DND-41 (cell line): Measurements from ENCODE around the gene BTNL3.

Experiments
- EZH2 ChIP-seq: IDR thresholded peaks from 3 replicates; pipeline ENCODE4 v1.6.1; 2012; ENCODE audit warnings: borderline replicate concordance, low read depth, mild to moderate bottlenecking, moderate library complexity, low read length, inconsistent platforms; ENCODE audit not compliant: severe bottlenecking
- TF ChIP-seq, protein P1 (sequence below): IDR thresholded peaks from 2 replicates; pipeline ENCODE4 v1.5.1; 2012; ENCODE audit warnings: borderline replicate concordance, low read length, moderate library complexity, mild to moderate bottlenecking; ENCODE audit not compliant: poor library complexity, severe bottlenecking; ENCODE audit errors: extremely low read depth

DNA sequence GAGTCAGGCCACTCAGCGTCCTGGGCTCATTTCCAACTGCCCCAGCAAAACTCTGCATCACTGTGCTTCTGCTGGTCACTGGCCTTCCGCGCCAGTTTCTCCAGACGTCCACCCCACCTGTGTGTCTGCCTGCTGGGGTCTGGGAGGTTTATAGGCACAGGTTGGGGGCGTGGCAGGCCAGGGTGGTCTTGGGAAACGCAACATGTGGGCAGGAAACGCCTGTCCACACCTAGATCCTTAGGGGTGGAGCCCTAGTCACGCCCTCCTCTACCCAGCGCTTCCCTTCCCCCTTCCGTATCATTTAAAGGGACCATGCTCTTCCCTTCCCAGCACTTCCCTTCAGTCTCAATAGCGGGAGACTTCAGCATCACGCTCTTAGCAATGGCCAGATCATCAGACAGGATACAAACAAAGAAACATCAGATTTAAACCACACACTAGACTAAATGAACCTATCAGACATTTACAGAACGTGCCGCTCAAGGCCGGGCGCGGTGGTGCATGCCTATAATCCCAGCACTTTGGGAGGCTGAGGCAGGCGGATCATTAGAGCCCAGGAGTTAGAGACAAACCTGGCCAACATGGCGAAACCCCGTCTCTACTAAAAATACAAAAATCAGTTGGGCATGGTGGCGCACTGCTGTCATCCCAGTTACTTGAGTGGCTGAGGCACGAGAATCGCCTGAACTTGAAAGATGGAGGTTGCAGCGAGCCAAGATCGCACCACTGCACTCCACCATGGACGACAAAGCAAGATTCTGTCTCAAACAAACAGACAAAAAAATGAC is 39.6 kb downstream of the BTNL3 start:
- TF ChIP-seq, protein P1, sequence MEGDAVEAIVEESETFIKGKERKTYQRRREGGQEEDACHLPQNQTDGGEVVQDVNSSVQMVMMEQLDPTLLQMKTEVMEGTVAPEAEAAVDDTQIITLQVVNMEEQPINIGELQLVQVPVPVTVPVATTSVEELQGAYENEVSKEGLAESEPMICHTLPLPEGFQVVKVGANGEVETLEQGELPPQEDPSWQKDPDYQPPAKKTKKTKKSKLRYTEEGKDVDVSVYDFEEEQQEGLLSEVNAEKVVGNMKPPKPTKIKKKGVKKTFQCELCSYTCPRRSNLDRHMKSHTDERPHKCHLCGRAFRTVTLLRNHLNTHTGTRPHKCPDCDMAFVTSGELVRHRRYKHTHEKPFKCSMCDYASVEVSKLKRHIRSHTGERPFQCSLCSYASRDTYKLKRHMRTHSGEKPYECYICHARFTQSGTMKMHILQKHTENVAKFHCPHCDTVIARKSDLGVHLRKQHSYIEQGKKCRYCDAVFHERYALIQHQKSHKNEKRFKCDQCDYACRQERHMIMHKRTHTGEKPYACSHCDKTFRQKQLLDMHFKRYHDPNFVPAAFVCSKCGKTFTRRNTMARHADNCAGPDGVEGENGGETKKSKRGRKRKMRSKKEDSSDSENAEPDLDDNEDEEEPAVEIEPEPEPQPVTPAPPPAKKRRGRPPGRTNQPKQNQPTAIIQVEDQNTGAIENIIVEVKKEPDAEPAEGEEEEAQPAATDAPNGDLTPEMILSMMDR = no peak
- TF ChIP-seq EZH2 = no peak
